GM18870 (cell line): ENCODE results near the gene CNIH3.

Experiments used
- ATAC-seq: cut with Tn5 transposase; IDR thresholded peaks from one replicate; pipeline ENCODE4 v1.9.1; 2021; ENCODE audit warnings: moderate library complexity; ENCODE audit not compliant: unreplicated experiment

The CNIH3 gene

DNA sequence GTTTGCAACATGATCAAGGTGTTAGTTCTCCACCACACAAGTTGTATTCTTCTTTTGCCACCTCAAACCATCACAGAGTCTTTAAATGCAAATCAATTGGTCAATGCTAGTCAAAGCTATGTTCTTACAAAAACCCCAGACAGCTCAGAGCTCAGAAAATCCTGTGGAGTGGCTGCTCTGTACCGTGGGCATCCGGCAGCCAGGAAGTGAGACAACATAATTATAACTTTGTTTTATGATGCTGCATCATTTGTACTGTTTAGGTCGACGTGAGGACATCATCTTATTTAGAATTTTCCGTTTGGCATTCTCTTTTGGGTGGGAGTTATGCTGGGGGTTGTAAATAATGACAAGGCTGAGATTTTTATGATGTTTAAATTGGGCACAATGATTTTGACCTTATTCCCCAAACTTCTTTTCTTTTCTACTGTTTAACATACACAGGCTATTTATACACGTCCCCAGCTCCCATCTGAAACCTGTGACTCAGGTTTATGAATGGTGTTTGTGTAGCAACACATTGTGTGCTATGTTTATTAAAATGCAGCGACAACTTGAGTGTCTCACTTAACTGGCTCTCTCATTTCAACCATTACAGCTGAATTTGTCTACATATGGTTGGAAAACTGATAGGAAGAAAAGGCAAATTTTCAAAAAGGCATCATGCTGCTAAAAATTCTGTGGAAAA is 124.0 kb downstream of the CNIH3 start:
- ATAC-seq: peak; percentile 89

- ATAC-seq: no peak
Observed at GRCh38 chr1:224740685-224741052, 124.6 kb downstream of the CNIH3 start.

DNA sequence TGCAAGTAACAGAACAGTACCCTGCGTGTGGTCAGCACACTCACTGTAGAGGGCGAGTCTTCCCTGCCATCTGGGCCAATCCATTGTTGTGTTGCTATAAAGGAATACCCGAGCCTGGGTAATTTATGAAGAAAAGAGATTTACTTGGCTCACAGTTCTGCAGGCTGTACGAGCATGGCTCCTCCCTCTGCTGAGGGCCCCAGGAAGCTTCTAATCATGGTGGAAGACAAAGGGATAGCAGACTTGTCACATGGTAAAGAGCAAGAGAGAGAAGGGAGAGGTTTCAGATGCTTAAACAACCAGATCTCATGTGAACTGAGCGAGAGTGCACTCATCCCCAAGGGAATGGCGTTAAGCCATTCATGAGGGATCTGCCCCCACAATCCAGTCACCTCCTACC is 126.2 kb downstream of the CNIH3 start:
- ATAC-seq: no peak

DNA sequence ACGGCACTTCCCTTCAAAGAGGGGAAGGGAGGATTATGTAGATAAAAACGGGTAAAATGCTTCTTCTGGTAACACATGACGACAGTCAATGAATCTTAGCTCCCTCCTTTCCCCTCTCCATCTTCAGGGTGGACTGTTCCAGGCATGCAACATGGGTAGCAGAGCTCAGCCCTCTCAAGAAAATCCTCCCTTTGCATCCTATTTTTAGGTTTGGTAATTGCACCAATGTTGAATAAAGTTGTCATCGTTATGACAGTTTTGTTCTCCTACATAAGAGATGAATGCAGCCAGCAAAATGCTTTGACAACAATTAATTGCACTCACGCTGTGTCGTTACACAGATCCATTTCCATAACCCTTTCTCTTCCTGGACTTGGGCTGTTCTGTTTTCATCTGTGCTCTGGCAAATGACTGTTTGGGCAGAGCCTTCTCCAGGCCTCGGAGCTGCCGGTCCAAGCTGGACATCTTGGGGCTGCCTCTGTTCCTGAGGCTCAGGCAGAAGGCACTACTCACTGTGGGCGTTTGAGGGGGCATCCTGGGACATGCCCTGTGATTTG is 127.6 kb downstream of the CNIH3 start:
- no peak for ATAC-seq

- no peak for ATAC-seq
Observed at GRCh38 chr1:224744521-224744920, 128.4 kb downstream of the CNIH3 start.

DNA sequence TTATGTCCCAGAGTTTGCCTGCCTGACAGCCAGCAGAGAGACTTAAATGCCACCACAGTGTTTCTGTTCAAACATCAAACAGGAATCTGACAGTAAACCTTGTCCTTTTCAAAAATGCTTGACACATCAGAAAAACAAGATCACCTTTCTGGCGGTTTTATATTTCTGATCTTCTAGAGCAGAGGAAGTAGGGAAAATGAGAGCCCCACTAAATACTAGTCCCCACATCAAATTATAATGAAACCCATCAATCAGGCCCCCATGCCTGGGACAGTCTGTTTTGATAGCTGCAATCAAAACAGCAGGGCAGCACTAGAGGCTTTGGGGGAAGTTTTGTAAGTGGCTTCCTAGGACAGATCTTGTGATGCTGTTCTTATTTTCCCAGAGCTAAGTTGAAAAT is 129.3 kb downstream of the CNIH3 start:
- no peak for ATAC-seq

DNA sequence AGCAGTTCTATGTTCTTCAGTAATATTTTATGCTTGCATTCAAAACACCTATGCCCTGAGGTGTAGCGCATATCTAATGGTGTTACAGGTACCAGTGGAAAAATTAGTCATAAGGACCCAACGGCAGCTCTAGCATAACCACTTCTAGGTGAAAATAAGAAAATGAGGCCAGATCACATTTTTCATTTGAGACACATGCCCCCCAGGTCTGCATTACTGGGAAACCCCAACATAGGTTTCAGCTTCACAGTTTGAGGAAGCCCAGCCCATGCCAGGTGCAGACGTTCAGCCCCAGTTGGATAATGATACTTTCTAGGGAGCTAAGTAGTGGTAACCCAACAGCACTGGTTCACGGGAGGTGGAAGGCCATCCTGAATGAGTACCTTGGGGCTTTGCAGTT is 129.8 kb downstream of the CNIH3 start:
- peak; percentile 47 for ATAC-seq

GRCh38 chr1:224747578-224747977 is 131.5 kb downstream of the CNIH3 start:
- no peak for ATAC-seq

GRCh38 chr1:224749916-224750315 is 133.8 kb downstream of the CNIH3 start:
- ATAC-seq: no peak

- ATAC-seq: peak; percentile 30
Observed at GRCh38 chr1:224751624-224752311, 135.7 kb downstream of the CNIH3 start.

- ATAC-seq: no peak
Observed at GRCh38 chr1:224753491-224753890, 137.4 kb downstream of the CNIH3 start.

DNA sequence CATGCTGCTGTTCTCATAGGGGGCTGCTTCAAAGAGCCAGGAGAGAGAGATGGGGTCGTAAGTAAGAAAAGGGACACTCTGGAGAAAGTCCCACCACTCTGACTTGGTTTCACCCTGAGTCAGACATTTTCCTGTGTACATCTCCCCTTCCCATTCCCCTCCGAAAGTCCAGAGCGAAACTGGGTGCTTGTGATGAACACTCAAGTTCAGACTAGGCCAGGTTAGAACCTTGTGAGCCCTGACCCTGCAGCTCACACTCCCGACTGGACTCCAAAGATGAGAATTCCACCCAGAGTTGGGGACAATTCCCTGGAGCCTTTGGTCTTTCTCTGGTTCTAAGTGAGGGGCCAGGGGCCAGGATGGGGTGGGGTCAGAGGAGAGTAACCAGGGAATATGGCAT is 139.5 kb downstream of the CNIH3 start:
- no peak for ATAC-seq

- ATAC-seq: no peak
Observed at GRCh38 chr1:224757508-224757907, 141.4 kb downstream of the CNIH3 start.

- no peak for ATAC-seq
Observed at GRCh38 chr1:224759135-224759534, 143.0 kb downstream of the CNIH3 start.

DNA sequence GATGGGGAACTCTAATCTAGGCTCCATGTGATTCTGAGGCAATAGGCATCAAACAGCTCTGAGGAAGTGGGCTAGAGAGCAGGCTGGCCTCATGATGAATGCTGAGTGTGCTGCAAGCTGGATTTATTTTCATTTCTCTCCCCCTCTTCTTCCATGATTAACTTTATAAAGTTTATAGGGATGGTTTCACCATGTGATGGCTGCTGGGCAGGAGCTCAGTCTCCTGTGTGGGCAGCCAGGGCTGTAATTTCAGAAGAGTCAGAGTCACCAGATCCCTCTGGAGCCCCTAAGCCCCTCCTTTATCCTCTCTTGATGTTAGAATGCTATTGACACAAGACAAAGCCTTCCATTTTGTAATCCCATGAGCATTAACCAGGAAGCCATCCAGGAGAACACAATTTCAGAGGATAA is 143.6 kb downstream of the CNIH3 start:
- ATAC-seq: no peak

DNA sequence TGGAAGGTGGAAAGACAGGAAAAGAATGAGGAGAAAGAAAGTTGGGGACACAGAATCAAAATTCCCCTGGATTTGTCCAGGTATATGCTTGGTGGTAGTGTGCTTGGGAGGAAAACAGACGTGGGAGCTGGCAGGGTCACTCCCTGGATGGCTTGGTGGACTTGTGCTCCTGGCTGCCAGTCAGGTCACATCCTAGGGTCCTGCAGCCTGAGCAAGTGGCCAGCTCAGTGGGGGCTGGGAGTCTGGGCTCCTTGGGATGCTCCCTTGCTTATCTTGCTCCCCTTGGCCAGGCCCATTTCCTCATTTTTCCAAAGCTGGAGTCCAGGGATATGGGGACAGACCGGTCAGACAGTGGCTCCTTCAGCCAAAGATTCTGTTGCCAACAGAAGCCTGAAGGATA is 144.0 kb downstream of the CNIH3 start:
- no peak for ATAC-seq

GRCh38 chr1:224761245-224761644 is 145.1 kb downstream of the CNIH3 start:
- ATAC-seq: no peak

DNA sequence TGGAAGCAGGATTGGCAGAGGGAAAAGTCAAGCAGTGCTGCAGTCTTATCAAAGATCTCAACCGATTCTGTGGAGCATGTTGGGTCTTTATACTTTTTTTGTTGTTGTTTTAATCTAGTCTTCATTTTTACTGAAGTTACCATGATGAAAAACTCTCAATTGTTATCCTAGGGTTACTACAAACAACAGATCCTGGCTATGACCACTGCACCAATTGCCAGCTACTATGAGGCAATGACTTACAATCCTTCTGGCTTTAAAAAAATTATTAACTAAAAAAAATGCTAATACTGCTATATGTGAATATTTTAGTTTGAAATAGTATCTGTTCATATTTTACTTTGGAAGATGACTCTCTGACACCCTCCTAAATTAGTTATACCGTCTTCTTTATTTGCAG is 145.9 kb downstream of the CNIH3 start:
- no peak for ATAC-seq

DNA sequence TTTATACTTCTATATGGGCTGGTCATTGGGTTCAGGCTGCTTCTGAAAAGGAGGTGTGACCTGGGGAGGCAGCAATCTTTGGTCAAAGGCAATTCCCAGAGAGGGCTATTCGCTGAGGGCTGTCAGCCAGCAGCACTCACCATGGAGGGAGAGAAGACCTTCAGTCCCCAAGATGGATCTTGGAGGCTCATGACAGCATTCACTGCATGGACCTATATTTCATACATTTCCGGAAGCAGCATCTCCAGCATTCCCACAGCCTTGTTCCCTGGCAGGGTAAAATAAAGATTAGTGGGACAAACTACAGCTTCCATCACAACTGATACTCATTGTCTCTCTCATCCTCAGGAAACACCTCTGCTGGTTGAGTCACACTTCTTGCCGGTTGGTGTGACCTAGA is 146.6 kb downstream of the CNIH3 start:
- ATAC-seq: no peak

DNA sequence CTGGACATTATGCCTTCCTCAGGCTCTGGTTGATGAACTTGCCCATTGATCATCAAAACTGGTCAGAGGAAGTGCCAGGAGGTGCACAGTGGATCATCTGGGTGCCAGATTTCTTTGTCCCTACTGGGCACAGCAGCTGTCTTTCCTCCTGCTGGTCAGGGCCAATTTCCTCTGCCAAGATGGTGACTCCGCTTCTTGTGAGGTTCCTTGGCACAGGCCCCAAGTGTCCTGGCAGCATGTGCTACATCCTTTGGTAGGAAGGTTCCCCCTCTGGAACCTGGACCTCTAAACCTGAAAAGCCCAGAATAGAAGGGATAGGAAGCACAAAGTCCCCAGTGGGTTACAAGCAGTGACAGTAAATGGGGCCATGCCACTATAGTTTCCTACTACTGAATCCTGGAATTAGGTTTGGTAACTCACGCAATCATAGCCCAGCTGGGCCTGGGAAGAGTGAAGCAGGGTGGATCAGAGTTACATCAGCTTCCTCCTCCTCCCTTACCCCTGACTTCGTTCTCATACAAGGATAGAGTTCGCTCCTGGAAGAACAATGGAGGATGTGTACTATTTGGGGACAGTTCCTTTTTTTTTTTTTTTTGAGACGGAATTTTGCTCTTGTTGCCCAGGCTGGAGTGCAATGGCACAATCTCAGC is 147.1 kb downstream of the CNIH3 start:
- ATAC-seq: no peak

DNA sequence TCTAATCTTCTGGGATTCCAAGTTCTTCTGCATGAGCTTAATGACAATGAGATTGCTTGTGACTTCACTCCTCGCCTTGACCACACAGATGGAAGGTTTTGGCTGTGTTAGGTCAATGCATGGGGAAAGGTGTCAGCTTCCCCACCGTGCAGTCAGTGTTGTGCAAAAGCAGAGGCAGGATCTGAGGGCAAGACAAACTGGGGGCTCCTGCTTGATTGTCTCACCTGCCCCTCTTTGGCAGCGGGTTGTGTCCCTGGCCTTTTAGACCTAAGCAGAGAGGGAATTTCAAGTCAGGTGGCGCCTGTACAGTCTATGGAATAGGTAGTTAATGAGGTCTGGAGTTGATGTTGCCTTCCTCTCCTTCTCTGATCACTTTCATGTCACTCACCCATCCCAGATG is 150.1 kb downstream of the CNIH3 start:
- no peak for ATAC-seq

DNA sequence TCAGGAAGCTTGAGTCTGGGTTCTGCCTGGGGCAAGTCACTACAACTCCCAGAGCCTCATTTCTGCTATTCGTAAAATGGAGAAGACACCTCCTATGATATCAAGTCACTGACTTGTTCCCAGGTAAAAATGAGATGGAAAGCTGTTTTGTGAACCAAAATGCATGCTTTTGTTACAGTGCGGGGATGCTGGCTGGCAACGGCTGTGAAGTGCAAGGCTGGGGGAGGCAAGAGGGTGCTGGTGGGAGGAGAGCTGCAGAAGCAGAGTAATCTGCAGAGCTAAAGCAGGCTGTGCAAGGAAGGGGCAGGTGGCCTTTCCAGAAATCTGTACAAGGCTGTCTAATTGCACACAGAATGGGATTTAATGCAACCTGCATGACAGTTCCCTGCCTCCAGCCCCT is 150.9 kb downstream of the CNIH3 start:
- ATAC-seq: no peak
